ENCODE measurements around the gene DTX4. TPM values are rescaled to one million over a fixed set of nuclear protein-coding genes. Genes with fewer than 3 reads are reported as not detected.

Gene DTX4
- total RNA-seq, 1 donor from 2014 or later = 79.2 TPM

- Mint-ChIP-seq H3K4me1 (ENCODE audit: unreplicated experiment) (peaks cover 23% of the 10 kb centered on the region), H3K4me3 (peak overlapping the region; percentile 97)
These were observed 30.7 kb upstream of the DTX4 start for GRCh38 chr11:59141191-59141590.

DNA sequence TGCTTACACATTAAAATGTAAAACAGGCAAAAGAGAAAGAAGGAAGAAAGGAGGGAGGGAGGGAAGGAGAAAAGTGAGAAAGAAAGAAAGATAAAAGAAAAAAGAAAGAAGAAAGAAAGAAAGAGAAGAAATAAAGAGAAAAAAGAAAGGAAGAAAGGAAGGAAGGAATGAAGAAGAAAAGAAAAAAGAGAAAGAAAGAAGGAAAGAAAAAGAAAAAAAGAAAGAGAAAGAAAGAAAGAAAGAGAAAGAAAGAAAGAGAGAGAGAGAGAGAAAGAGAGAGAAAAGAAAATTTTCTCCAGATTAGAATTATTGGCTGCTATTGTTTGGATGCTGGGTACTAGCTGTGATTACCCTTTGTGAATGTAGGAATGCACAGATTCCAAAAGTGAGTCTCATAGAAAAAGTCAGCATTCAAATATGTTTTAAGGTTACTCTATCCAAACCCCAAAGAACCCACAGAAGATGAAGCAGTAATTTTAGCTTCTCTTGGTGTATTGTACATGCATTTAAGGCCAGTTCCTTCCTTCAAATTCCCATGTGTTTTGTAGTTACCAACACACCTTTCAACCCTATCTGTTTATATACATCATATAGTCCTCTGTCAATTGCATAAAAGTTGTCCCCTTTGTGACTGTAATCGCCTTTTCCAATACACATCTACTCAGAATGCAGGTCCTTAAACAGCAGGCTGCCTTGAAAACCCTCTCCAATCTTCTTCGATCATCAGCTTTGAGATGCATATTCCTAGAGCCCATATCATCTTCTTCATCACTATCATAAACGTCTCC is 30.1 kb upstream of the DTX4 start:
- H3K27ac Mint-ChIP-seq = peak overlapping the region; percentile 98
- DNase-seq (ENCODE audit: extremely low spot score, unreplicated experiment) = no peak
- H3K36me3 Mint-ChIP-seq = no peaks in the 10 kb centered on the region
- peaks cover 20% of the 10 kb centered on the region for H3K4me1 Mint-ChIP-seq (ENCODE audit: unreplicated experiment)
- peaks cover 24% of the 10 kb centered on the region for H3K27me3 Mint-ChIP-seq
- H3K9me3 Mint-ChIP-seq = no peaks in the 10 kb centered on the region
- peak overlapping the region; percentile 97 for H3K4me3 Mint-ChIP-seq
- TF ChIP-seq, protein P1, sequence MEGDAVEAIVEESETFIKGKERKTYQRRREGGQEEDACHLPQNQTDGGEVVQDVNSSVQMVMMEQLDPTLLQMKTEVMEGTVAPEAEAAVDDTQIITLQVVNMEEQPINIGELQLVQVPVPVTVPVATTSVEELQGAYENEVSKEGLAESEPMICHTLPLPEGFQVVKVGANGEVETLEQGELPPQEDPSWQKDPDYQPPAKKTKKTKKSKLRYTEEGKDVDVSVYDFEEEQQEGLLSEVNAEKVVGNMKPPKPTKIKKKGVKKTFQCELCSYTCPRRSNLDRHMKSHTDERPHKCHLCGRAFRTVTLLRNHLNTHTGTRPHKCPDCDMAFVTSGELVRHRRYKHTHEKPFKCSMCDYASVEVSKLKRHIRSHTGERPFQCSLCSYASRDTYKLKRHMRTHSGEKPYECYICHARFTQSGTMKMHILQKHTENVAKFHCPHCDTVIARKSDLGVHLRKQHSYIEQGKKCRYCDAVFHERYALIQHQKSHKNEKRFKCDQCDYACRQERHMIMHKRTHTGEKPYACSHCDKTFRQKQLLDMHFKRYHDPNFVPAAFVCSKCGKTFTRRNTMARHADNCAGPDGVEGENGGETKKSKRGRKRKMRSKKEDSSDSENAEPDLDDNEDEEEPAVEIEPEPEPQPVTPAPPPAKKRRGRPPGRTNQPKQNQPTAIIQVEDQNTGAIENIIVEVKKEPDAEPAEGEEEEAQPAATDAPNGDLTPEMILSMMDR (conservative IDR thresholded peaks at IDR 0.05) = no peak

More at GRCh38 chr11:59141191-59141590, 30.7 kb upstream of the DTX4 start:
- peaks cover 24% of the 10 kb centered on the region for H3K27me3 Mint-ChIP-seq
- no peaks in the 10 kb centered on the region for H3K9me3 Mint-ChIP-seq
- DNase-seq (ENCODE audit: extremely low spot score, unreplicated experiment) = no peak
- TF ChIP-seq, protein P1 (conservative IDR thresholded peaks at IDR 0.05) = no peak
- no peak overlapping the region for H3K27ac Mint-ChIP-seq
- no peaks in the 10 kb centered on the region for H3K36me3 Mint-ChIP-seq

DNA sequence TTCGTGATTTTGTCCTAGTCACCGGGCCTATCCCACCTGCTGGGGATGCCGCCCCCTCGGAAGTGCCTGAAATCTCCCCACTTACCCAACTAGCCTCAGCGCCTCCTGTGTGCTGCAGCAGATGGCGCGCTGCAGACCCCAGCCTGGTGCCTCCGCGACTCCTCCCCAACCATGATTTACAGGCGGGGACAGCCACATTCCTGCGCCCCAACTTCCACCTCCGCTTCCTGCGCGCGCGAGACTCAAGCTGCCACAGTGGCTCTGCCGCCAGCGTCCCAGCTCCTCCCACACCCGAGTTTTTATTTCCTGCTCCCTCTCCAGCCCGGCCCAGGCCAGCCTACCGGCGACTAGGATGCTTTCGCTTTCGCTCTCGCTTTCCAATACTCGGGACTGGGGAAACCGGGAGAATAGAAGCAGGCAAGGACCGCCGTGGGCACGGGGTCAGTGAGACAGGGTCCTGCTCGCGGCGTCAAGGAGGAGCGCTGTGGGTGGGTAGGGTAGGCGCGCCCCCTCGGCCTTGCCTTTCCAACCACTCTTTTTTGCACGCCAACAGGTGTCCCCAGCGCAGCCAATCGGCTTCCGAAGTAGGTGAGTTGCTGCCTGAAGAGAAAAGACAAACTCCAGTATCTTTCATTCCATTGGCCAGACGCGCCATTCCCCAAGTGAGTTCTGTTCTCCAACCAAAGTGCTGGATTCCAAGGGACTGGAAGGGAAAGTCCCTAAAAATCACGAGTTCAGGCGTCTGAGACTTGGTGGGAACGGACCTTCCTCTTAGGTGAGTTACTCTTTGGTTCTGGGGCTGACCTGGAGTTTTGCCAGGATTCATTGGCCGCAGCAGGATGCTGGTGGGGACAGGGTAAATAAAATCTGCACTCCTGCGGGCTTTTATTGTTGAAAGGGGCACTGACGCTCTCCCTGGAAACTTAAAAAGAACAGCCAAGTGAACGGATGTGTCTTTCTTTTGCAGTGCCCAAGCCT is 29.1 kb upstream of the DTX4 start, which contains the start of gene FAM111A:
FAM111A (plus strand) TSS at position 327 of the 978 bp plus-strand sequence. CDS start 6,017 bp downstream, outside the sequence.
- TF ChIP-seq, protein P1 (conservative IDR thresholded peaks at IDR 0.05) = peak; percentile 48
- peak; percentile 83 for DNase-seq (ENCODE audit: extremely low spot score, unreplicated experiment)
- H3K4me1 Mint-ChIP-seq (ENCODE audit: unreplicated experiment) = peaks cover 20% of the 10 kb centered on the region
- peak within 1 kb of the TSS; percentile 97 for H3K4me3 Mint-ChIP-seq
- peak within 1 kb of the TSS; percentile 98 for H3K27ac Mint-ChIP-seq
- no peaks in the 10 kb centered on the region for H3K9me3 Mint-ChIP-seq
- H3K27me3 Mint-ChIP-seq = peaks cover 24% of the 10 kb centered on the region
- peaks cover 4% of the 10 kb centered on the region for H3K36me3 Mint-ChIP-seq

DNA sequence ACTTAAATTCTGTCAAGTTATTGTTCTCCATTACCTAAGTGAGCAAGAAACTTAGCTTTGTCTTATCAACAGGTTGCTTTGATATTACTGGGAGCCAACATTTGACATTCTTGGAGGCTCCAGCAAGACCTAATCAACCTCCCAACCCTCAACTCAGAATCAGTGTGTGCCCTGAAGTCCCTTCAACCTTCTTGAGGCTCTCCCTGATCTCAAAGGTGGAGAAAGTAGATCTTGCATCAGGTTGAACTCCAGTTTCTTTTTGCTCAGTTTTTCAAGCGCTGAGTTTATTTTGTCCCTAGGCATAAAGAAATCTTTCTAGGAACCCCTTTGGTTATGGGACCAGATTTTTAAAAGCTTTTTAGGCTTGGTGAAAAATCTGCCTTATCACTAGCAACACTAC is 27.8 kb upstream of the DTX4 start:
- Mint-ChIP-seq H3K9me3 (no peaks in the 10 kb centered on the region), H3K27me3 (peaks cover 24% of the 10 kb centered on the region), H3K27ac (peak overlapping the region; percentile 98), H3K36me3 (peaks cover 9% of the 10 kb centered on the region), H3K4me1 (ENCODE audit: unreplicated experiment) (peaks cover 20% of the 10 kb centered on the region), H3K4me3 (peak overlapping the region; percentile 97)
- TF ChIP-seq, protein P1 (conservative IDR thresholded peaks at IDR 0.05) = no peak
- DNase-seq (ENCODE audit: extremely low spot score, unreplicated experiment) = no peak

GRCh38 chr11:59144579-59145345 is 27.2 kb upstream of the DTX4 start:
- Mint-ChIP-seq H3K9me3 (no peaks in the 10 kb centered on the region), H3K27ac (peak overlapping the region; percentile 98), H3K27me3 (peaks cover 24% of the 10 kb centered on the region), H3K36me3 (peaks cover 10% of the 10 kb centered on the region), H3K4me1 (ENCODE audit: unreplicated experiment) (peaks cover 20% of the 10 kb centered on the region), H3K4me3 (peak overlapping the region; percentile 97)
- DNase-seq (ENCODE audit: extremely low spot score, unreplicated experiment) = peak; percentile 71
- TF ChIP-seq, protein P1 (conservative IDR thresholded peaks at IDR 0.05) = peak; percentile 14

Data from type B pancreatic cell (in vitro differentiated cells).